ENCODE results near the gene MAMLD1.

DNA sequence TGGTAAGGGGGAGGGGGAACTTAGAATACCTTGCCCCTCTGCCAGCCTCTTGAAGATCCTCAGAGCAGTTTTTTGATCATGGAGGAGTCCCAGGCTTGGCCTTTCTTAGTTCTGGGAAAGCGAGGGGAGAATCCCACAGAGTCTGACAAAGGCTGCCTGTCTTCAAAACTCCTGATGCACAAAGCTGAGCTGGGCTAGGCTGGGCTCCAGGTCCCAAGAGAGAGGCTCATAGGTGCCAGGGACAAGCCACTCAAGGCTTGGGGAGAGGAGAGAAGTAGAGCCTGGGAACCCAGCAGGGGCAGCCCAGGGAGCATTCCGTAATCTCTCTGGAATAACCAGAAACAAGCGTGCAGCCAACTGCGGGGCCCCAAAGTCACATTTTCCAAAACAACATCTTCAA lies 168.3 kb downstream of the MAMLD1 start:
- TF ChIP-seq, protein P1, sequence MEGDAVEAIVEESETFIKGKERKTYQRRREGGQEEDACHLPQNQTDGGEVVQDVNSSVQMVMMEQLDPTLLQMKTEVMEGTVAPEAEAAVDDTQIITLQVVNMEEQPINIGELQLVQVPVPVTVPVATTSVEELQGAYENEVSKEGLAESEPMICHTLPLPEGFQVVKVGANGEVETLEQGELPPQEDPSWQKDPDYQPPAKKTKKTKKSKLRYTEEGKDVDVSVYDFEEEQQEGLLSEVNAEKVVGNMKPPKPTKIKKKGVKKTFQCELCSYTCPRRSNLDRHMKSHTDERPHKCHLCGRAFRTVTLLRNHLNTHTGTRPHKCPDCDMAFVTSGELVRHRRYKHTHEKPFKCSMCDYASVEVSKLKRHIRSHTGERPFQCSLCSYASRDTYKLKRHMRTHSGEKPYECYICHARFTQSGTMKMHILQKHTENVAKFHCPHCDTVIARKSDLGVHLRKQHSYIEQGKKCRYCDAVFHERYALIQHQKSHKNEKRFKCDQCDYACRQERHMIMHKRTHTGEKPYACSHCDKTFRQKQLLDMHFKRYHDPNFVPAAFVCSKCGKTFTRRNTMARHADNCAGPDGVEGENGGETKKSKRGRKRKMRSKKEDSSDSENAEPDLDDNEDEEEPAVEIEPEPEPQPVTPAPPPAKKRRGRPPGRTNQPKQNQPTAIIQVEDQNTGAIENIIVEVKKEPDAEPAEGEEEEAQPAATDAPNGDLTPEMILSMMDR (IDR thresholded peaks at IDR 0.05; ENCODE audit: poor library complexity), result no peak
- no peak for TF ChIP-seq EZH2 (IDR thresholded peaks at IDR 0.05; ENCODE audit: borderline replicate concordance)
- no peak for TF ChIP-seq EZH2phosphoT487 (IDR thresholded peaks at IDR 0.05; ENCODE audit: low read depth, severe bottlenecking, unreplicated experiment)
